ENCODE measurements around the gene AEN. TPM values are rescaled to one million over a fixed set of nuclear protein-coding genes. Genes with fewer than 3 reads are reported as not detected.

Gene AEN
- total RNA-seq, 1 donor from 2014 or later: 90.6 TPM

- H3K27me3 ChIP-seq (ENCODE audit: insufficient read depth, low read length): no peaks in the 10 kb centered on the region
- H3K36me3 Mint-ChIP-seq (ENCODE audit: low read depth, unreplicated experiment): peaks cover 13% of the 10 kb centered on the region
- H3K36me3 ChIP-seq (ENCODE audit: insufficient read depth, low read length): peaks cover 16% of the 10 kb centered on the region
- DNase-seq (ENCODE audit: low read depth): no peak
- H3K4me1 ChIP-seq (ENCODE audit: insufficient read depth, low read length): peaks cover 21% of the 10 kb centered on the region
- H3K9me3 Mint-ChIP-seq (ENCODE audit: unreplicated experiment): no peaks in the 10 kb centered on the region
- peaks cover 36% of the 10 kb centered on the region for H3K4me1 Mint-ChIP-seq (ENCODE audit: low read depth, unreplicated experiment)
- no peak for TF ChIP-seq EZH2 (IDR thresholded peaks at IDR 0.05; ENCODE audit: insufficient read depth, low read length)
- TF ChIP-seq, protein P1, sequence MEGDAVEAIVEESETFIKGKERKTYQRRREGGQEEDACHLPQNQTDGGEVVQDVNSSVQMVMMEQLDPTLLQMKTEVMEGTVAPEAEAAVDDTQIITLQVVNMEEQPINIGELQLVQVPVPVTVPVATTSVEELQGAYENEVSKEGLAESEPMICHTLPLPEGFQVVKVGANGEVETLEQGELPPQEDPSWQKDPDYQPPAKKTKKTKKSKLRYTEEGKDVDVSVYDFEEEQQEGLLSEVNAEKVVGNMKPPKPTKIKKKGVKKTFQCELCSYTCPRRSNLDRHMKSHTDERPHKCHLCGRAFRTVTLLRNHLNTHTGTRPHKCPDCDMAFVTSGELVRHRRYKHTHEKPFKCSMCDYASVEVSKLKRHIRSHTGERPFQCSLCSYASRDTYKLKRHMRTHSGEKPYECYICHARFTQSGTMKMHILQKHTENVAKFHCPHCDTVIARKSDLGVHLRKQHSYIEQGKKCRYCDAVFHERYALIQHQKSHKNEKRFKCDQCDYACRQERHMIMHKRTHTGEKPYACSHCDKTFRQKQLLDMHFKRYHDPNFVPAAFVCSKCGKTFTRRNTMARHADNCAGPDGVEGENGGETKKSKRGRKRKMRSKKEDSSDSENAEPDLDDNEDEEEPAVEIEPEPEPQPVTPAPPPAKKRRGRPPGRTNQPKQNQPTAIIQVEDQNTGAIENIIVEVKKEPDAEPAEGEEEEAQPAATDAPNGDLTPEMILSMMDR (IDR thresholded peaks at IDR 0.05; ENCODE audit: insufficient read depth, low read depth, low read length): no peak
- H3K27ac Mint-ChIP-seq (ENCODE audit: unreplicated experiment): peak overlapping the region; percentile 38
- H3K4me2 ChIP-seq (ENCODE audit: low read length): no peak overlapping the region
- H2AFZ ChIP-seq (ENCODE audit: low read depth, low read length): no peak overlapping the region
- FAIRE-seq: no peak
- no peaks in the 10 kb centered on the region for H3K9me3 ChIP-seq (ENCODE audit: insufficient read depth, low read depth, low read length)
- peak overlapping the region; percentile 92 for H3K27ac ChIP-seq (ENCODE audit: low read depth, low read length)
- no peaks in the 10 kb centered on the region for H3K27me3 Mint-ChIP-seq (ENCODE audit: low read depth, unreplicated experiment)
- no peak overlapping the region for H3K4me3 Mint-ChIP-seq (ENCODE audit: unreplicated experiment)
- peaks cover 16% of the 10 kb centered on the region for H3K79me2 ChIP-seq (ENCODE audit: insufficient read depth, low read length)
- H4K20me1 ChIP-seq (ENCODE audit: insufficient read depth, low read length): peaks cover 55% of the 10 kb centered on the region
- no peak overlapping the region for H3K9ac ChIP-seq (ENCODE audit: low read length)
- H3K4me3 ChIP-seq (ENCODE audit: insufficient read depth, low read depth, low read length): no peak overlapping the region
Measured at GRCh38 chr15:88636654-88637053, 15.5 kb downstream of the AEN start.

DNA sequence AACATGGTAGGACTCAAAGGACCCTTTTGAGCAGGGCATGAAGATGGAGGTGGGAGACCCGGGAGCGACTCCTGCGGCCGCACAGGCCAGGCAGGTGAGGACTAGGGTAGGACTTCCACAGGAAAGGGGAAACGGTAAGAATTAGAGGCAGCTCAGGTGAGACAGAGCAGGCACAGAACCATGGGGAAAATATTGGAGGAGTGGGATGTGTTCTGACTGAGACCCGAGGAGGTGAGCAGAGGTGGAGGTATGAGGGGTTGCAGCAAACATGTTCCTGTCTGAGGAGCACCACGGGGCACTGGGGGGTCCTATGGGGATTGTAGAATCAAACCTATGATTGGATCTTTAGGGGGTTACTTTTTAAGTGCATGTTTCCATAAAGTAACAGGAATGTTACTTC, 16.3 kb downstream of the AEN start:
- Mint-ChIP-seq H3K27me3 (ENCODE audit: low read depth, unreplicated experiment) (no peaks in the 10 kb centered on the region), H3K4me1 (ENCODE audit: low read depth, unreplicated experiment) (peaks cover 36% of the 10 kb centered on the region), H3K36me3 (ENCODE audit: low read depth, unreplicated experiment) (peaks cover 12% of the 10 kb centered on the region), H3K9me3 (ENCODE audit: unreplicated experiment) (no peaks in the 10 kb centered on the region), H3K4me3 (ENCODE audit: unreplicated experiment) (no peak overlapping the region), H3K27ac (ENCODE audit: unreplicated experiment) (peak overlapping the region; percentile 96)
- H4K20me1 ChIP-seq (ENCODE audit: insufficient read depth, low read length): peaks cover 47% of the 10 kb centered on the region
- peaks cover 9% of the 10 kb centered on the region for H3K79me2 ChIP-seq (ENCODE audit: insufficient read depth, low read length)
- no peak overlapping the region for H3K4me2 ChIP-seq (ENCODE audit: low read length)
- H3K9ac ChIP-seq (ENCODE audit: low read length): no peak overlapping the region
- FAIRE-seq: no peak
- peak overlapping the region; percentile 92 for H3K27ac ChIP-seq (ENCODE audit: low read depth, low read length)
- H3K9me3 ChIP-seq (ENCODE audit: insufficient read depth, low read depth, low read length): no peaks in the 10 kb centered on the region
- H3K36me3 ChIP-seq (ENCODE audit: insufficient read depth, low read length): peaks cover 10% of the 10 kb centered on the region
- H3K27me3 ChIP-seq (ENCODE audit: insufficient read depth, low read length): no peaks in the 10 kb centered on the region
- H2AFZ ChIP-seq (ENCODE audit: low read depth, low read length): no peak overlapping the region
- TF ChIP-seq, protein P1 (IDR thresholded peaks at IDR 0.05; ENCODE audit: insufficient read depth, low read depth, low read length): no peak
- TF ChIP-seq EZH2 (IDR thresholded peaks at IDR 0.05; ENCODE audit: insufficient read depth, low read length): no peak
- H3K4me1 ChIP-seq (ENCODE audit: insufficient read depth, low read length): peaks cover 21% of the 10 kb centered on the region
- no peak overlapping the region for H3K4me3 ChIP-seq (ENCODE audit: insufficient read depth, low read depth, low read length)
- DNase-seq (ENCODE audit: low read depth): no peak

- peaks cover 4% of the 10 kb centered on the region for H3K79me2 ChIP-seq (ENCODE audit: insufficient read depth, low read length)
- no peaks in the 10 kb centered on the region for H3K27me3 ChIP-seq (ENCODE audit: insufficient read depth, low read length)
- peak overlapping the region; percentile 92 for H3K27ac ChIP-seq (ENCODE audit: low read depth, low read length)
- no peaks in the 10 kb centered on the region for H3K27me3 Mint-ChIP-seq (ENCODE audit: low read depth, unreplicated experiment)
- no peaks in the 10 kb centered on the region for H3K9me3 Mint-ChIP-seq (ENCODE audit: unreplicated experiment)
- H2AFZ ChIP-seq (ENCODE audit: low read depth, low read length): peak overlapping the region; percentile 44
- H3K36me3 ChIP-seq (ENCODE audit: insufficient read depth, low read length): peaks cover 10% of the 10 kb centered on the region
- DNase-seq (ENCODE audit: low read depth) (no peak), FAIRE-seq (no peak)
- peaks cover 36% of the 10 kb centered on the region for H3K4me1 Mint-ChIP-seq (ENCODE audit: low read depth, unreplicated experiment)
- H3K4me3 ChIP-seq (ENCODE audit: insufficient read depth, low read depth, low read length): peak overlapping the region; percentile 37
- peak overlapping the region; percentile 96 for H3K27ac Mint-ChIP-seq (ENCODE audit: unreplicated experiment)
- H3K9me3 ChIP-seq (ENCODE audit: insufficient read depth, low read depth, low read length): no peaks in the 10 kb centered on the region
- H3K4me1 ChIP-seq (ENCODE audit: insufficient read depth, low read length): peaks cover 21% of the 10 kb centered on the region
- H3K4me3 Mint-ChIP-seq (ENCODE audit: unreplicated experiment): no peak overlapping the region
- peaks cover 10% of the 10 kb centered on the region for H3K36me3 Mint-ChIP-seq (ENCODE audit: low read depth, unreplicated experiment)
- H4K20me1 ChIP-seq (ENCODE audit: insufficient read depth, low read length): peaks cover 43% of the 10 kb centered on the region
- H3K4me2 ChIP-seq (ENCODE audit: low read length): peak overlapping the region; percentile 78
- peak overlapping the region; percentile 78 for H3K9ac ChIP-seq (ENCODE audit: low read length)
- TF ChIP-seq, protein P1 (IDR thresholded peaks at IDR 0.05; ENCODE audit: insufficient read depth, low read depth, low read length): no peak
- no peak for TF ChIP-seq EZH2 (IDR thresholded peaks at IDR 0.05; ENCODE audit: insufficient read depth, low read length)
Measured at GRCh38 chr15:88637841-88638625, 16.9 kb downstream of the AEN start.

Data from astrocyte (in vitro differentiated cells and primary cell).